Bone marrow (tissue), 2 donors: ENCODE data around the gene WDTC1.
"Not testable (repeated sequence)": the region's sequence is repeated elsewhere in the genome, so short reads cannot be mapped to it uniquely, and the experiment has no call there.

Experiments used
- DNase-seq, 2 donors: peaks; one replicate each; lab custom pipeline; 2025; lab: John Stamatoyannopoulos, UW

Gene WDTC1

GRCh38 chr1:27253596-27253995 lies 19.2 kb downstream of the WDTC1 start:
- no peak for DNase-seq

GRCh38 chr1:27255136-27255535 lies 20.7 kb downstream of the WDTC1 start:
- no peak for DNase-seq

GRCh38 chr1:27257155-27257554 lies 22.7 kb downstream of the WDTC1 start:
- DNase-seq, result no peak

- no peak for DNase-seq
Observed at GRCh38 chr1:27258598-27258997, 24.2 kb downstream of the WDTC1 start.

- no peak for DNase-seq
Observed at GRCh38 chr1:27267153-27267552, 32.7 kb downstream of the WDTC1 start.

- no peak for DNase-seq
Observed at GRCh38 chr1:27269276-27269675, 34.8 kb downstream of the WDTC1 start.

- no peak for DNase-seq
Observed at GRCh38 chr1:27274204-27274603, 39.8 kb downstream of the WDTC1 start.

- no peak for DNase-seq
Observed at GRCh38 chr1:27275696-27276095, 41.3 kb downstream of the WDTC1 start.

- peak; percentile 28 to 71 for DNase-seq
Observed at GRCh38 chr1:27284425-27285273, 50.2 kb downstream of the WDTC1 start.

GRCh38 chr1:27285274-27285660 lies 50.8 kb downstream of the WDTC1 start:
- DNase-seq, result no peak

GRCh38 chr1:27285821-27286220 lies 51.4 kb downstream of the WDTC1 start:
- DNase-seq, result not testable (repeated sequence)

GRCh38 chr1:27289125-27289524 lies 54.7 kb downstream of the WDTC1 start:
- not testable (repeated sequence) for DNase-seq

- DNase-seq, result no peak
Observed at GRCh38 chr1:27290581-27290980, 56.1 kb downstream of the WDTC1 start.

GRCh38 chr1:27292106-27292505 lies 57.7 kb downstream of the WDTC1 start:
- no peak for DNase-seq

- DNase-seq, result no peak
Observed at GRCh38 chr1:27293915-27294314, 59.5 kb downstream of the WDTC1 start.

GRCh38 chr1:27296773-27297291 lies 62.4 kb downstream of the WDTC1 start:
- peak; percentile 14 to 19 for DNase-seq

- DNase-seq, result no peak
Observed at GRCh38 chr1:27297903-27298302, 63.5 kb downstream of the WDTC1 start.

- no peak for DNase-seq
Observed at GRCh38 chr1:27298632-27299384, 64.4 kb downstream of the WDTC1 start.

- no peak for DNase-seq
Observed at GRCh38 chr1:27299385-27300271, 65.2 kb downstream of the WDTC1 start.

- DNase-seq, result peak; percentile 62 to 86
Observed at GRCh38 chr1:27300341-27301051, 66.1 kb downstream of the WDTC1 start.

GRCh38 chr1:27301052-27301422 lies 66.6 kb downstream of the WDTC1 start:
- no peak for DNase-seq
